Stimulated activated CD4-positive, alpha-beta T cell treated with anti-CD3 and anti-CD28 coated beads, Interleukin-4, amount 100 ng/mL, for 24 hours (primary cell): ENCODE measurements around the gene DLG2.

ENCODE experiments used
- DNase-seq: peaks from one replicate; pipeline ENCODE4 v3.0.0-alpha.2; 2020

DLG2 gene

DNA sequence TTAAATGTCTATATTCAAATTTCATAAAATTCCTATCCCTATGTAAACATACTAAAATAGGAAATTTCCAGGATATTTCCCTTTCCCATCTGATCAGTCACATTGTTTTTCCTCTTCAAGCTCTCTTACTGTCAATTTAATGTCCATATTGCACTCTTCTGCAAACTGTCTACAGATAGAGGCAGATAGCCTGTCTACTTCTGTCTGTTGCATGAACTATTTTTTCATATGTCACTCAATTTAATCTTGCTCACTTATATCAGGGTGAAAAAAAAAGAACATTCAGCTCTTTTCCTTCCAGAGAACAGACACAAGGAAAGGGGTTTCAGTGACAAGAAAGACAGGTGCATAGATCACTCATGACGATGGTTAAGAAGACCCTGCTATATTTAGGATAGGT, 1327.1 kb downstream of the DLG2 start:
- DNase-seq: no peak

DNA sequence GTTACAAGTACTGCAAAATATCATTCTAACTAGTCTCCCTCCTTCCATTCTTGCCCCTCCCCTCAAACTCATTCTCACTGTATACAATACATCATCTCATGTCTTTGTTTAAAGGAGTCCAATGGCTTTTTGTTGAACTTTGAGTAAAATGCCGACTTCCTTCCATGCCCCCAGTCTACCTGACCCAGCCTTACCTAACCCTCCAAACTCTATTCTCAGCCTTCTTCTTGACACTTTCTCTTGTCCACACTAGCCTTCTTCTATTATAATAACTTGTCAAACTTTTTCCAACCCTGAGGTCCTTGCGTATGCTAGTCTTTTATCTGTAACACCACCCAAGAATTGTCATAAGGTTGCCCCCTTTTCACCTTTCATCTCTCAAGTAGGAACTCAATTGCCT, 1329.6 kb downstream of the DLG2 start:
- no peak for DNase-seq

DNA sequence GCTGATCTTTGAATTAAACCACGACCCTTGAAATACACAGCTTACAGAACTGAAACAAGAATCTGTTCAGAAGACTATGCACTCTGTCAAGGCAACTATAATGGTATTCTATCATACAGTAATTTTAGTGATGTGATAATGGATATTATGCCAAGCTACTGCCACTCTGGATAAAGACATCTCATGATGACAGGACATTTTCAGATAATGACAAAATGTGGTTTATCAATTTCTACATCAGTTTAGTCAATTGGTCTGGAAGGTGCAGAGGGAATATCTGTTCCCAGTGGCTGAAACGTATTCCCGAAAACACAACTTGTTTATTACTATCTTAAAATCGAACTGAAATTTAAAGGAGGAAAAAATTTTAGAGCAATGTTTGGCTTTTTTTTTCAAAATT, 1331.3 kb downstream of the DLG2 start:
- no peak for DNase-seq

DNA sequence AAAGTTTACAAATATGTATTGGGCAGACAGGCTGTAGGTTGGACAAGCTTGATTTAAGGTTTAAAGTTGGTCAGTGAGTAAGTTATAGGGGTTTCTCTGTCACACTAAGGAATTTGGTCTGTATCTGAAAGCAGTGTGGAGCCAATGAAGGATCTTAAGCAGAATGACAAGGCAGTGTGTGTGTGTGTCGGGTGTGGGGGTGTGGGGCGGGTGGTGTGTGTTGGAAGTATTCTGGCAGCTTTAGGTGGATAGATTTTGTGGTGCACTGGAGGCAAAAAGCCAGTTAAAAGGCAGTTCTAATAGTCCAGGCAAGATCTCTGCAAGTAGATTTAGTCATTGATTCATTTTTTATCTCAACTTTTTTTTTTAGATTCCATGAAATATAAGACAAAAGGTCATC, 1334.2 kb downstream of the DLG2 start:
- DNase-seq: no peak

DNA sequence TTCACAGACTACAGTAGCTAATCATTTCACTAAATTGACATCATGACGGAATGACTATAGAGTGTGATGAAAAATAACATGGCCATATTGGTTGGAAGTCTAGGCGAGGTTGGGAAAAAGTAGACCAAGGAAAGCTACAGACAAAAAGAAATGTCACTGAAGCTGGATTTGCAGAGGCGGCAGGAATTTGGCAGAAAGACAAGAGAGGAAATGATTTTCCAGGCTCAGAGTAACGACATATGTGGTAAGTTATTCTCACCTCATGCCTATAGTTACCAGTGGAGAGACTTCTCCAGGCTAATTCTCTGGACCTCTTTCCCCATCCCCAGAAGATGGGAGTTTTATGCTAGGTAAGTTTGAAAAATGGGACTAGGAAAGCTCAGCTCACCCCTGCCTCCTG, 1335.1 kb downstream of the DLG2 start:
- DNase-seq: no peak

DNA sequence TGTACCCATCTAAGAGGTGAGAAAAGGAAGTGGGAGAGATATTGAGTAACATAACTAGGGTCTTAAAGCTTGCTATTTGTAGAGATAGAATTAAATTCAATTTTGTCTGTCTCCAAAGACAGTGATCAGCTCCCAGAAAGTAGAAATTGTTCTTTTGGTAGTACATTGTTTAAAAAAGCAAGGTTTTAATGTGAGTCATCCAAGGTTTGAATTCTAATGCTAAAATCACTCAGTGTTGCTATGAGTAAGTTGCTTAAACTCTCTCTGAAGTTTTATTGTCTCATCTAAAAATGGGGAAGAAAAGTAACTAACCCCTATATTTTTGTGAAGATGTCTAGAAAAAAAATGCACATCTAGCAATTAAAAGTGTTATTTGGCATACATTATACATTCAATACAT, 1336.5 kb downstream of the DLG2 start:
- no peak for DNase-seq

DNA sequence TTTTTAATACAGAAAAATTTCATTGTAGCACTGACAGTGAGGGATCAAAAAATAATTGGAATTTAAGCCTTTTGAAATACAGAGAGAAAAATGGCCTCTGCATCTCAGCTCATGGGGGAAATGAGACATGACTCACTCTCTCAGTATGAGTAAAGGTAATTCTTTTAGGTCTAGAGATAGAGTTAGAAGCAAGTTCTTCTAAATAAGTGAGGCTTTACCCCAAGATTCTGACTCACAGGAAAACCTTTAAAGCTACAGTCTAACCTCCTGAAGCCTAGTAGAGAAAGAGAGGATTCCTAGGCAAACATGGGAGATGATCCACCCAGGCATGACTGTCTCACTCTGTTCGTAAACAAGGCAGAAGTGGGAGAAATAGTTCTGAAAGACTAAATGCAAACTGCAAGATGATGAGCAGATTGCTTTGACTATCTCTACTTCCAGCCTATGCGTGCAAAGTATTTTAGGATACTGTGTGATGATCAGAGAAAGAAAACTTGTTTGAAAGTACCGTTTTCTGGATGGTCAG, 1337.7 kb downstream of the DLG2 start:
- no peak for DNase-seq

DNA sequence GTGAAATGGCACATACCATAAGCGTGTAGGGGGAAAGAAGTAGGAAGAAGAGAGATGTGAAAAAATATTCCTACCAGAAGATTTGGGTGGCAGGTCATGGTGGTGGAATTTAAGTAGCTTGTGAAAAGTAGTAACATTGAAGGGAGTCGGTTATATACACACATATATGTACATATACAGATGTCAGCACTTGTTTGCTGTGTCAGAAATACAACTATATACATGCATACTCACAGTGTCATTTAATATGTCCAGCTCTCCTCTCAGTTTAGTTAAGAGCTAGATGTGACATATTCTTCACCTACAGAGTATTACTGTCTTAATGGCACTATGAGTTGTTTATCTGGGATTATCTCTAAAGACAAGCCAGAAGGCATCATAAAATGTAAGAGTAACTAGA, 1353.6 kb downstream of the DLG2 start:
- DNase-seq: no peak

DNA sequence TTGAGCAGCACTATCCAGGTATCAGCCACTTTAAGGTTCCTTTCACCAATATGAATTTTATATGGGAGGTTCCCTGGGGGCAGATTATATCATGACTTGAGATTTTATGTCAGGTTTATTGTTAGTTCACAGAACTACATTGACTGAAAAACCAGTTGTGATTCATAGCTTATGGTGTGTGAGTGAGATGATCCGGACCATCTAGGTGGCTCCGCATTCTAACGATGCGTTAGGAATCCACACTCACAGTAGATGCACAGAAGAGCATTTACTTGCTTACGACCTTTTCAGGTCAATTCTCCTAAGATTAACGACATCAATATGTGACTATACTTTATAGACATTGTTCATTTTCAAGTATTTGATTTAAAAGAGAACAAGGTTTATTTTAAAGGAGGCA, 1356.7 kb downstream of the DLG2 start:
- DNase-seq: no peak

DNA sequence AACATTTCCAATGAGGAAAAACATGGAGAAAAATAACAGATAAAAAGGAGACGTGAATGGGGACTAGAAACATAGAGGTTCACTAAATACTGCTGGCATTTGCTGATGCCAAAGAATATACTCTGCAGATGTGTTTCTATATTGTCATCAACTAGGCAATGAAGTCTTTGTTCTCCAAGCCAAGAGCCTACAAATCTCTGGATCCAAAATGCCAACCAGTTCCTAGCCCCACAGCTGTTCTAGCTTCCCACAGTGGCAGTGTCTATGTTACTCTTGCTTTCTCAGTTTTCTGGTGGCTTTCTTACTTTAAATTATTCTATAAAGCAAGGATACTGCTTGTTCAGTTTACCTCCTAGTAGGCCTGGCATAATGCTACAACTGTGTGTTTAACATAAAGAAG, 1363.1 kb downstream of the DLG2 start:
- DNase-seq: no peak

DNA sequence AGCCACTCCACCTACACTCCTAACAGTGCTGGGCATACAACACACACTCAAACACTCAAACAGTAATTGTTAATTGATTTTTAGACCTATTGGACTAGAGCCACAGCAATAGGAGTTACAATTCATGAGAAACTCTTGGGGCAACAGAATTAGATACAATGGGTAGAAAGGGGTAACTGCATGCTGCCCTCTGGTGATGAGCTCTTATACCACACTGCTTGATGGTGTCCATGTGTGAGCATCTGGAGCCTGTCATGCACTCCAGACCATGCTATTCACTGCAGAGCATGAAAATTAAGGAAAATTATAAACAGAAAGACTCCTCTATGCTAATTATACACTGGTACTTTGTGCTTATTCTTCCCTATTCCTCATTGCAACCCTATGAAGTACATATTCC, 1365.4 kb downstream of the DLG2 start:
- no peak for DNase-seq

DNA sequence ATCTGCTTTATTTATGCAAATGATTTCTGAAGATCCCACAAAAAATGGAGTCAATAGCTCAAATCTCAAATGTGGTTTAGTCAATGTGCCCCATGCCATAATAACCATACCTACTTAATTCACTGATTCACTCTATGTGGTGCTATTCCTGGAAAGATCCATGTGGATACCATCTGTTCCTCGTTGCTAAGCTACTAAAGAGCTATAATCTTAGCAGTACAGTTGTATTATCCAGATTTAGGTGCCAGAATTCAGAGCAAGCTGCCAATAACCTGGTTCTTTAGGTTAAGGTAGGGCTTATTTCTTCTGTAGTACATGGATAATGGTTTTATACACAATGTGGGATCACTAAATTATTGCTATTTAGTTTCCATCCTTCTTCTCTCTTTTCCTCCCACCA, 1366.3 kb downstream of the DLG2 start:
- no peak for DNase-seq

DNA sequence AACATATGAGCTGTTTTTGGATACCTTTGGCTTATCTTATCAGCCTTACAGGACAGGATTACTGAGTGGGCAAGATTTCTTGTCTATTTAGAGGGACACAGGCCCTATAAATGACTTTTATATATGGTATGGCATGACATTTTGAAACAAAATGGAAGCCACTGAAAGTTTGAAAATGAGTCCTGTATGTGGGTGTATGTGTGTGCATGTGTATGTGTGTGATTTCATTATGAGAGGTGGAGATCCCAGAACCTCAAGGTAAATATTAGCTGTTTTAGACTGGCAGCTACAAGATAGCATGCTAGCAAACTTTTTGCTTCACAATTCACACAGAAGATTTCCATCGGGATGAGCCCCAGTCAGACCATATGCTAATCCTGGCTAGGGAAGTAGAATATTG, 1370.5 kb downstream of the DLG2 start:
- no peak for DNase-seq

DNA sequence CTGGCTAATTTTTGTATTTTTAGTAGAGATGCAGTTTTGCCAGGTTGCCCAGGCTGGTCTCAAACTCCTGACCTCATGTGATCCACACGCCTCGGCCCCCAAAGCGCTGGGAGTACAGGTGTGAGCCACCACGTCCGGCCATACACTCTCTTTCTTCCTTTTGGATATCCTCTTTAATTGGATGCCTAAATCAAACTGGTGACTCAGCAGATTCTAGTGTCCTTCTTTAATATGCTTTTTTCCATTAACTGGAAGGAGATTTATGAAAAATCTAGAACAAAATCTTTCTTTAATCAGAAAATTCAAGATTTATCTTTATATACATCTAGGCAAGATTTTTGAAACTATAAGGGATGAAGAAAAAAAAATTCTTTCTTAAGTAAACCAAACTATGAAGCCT, 1371.7 kb downstream of the DLG2 start:
- no peak for DNase-seq

DNA sequence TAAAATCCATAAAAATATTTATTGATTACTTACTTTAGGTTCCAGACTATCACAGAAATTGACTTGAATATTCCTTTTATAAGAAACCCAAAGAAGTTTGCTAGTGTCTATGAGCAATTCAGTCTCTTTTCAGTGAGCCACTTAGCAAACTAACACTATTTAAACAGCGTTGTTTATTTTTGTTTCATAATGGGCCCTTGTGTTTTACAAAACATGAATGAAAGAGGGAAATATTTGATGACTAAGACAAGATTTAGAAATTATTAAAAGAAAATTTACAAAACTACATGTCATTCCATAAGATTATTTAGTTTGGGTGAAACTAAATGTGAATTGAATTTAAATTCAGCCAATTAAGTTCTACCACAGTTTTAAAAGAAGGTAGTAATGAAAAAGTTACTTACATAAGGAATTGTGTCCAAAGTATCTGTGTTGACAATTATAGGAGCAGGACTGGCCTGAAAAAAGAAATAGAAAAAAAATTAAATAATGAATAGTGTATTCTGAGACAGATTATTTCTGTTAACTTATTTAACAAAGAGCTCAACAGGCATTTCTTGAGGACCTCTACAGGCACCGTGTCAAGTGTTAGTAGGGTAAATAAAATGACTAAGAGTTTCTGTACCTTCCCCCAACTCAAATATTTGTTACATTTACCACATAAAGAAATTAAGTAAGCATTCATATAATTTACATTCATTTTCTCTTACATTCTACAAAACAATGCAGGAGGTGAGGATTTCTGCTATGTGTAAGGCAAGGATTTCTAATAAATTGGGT, 1376.1 kb downstream of the DLG2 start:
- DNase-seq: no peak

DNA sequence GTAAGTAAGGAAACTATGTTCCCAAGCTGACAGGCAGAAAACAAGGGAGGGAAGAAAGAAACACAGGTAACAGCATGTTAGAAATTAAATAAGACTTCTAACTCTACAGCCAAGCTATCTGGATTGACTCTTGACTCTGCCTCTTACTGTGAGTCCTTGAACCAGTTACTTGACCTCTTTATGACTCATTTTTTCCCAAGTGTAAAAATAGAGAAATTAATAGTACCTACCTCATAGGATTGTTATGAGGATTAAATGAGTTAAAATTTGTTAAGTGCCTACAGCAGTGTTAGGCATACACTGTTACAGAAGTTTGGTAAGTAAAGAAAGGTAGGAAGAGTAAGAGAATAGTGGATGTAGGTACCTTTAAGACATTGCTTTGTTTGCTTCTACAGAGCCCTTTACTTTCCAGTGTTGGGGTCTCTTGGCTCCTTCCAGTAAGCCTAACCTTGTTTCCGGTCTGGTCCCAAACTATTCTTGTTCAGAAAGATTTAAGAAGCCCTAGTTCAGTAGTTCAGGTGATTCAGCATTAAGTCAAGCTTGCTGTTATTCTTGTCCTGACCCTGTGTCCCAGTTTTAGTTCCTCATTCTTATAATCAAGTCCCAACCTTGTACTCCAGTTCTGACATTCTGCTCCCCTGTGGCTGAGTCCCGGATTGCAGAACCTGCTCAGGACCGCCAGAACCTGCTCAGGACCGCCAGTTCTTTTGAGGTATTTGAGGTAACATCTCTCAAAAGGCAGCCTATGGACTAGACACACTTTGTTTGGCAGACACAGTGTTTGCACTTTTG, 1377.6 kb downstream of the DLG2 start:
- no peak for DNase-seq

DNA sequence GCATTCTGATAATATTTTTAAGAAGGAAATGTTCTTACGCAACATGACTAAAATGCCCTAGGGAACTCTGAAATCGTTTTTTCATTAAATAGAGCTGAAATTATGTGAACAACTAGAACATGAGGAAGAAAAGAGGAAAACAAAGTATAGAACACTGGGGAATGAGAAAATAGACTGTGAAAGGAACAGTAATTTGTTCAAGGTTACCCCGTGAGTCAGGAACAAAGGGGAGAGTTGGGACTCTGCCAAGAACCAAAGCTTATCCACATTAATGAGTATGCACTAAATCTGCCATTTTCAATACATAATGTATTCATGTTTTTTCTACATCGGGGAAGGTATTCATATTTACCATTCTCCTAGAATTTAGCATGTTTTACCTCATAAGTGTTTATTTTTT, 1379.2 kb downstream of the DLG2 start:
- DNase-seq: no peak

DNA sequence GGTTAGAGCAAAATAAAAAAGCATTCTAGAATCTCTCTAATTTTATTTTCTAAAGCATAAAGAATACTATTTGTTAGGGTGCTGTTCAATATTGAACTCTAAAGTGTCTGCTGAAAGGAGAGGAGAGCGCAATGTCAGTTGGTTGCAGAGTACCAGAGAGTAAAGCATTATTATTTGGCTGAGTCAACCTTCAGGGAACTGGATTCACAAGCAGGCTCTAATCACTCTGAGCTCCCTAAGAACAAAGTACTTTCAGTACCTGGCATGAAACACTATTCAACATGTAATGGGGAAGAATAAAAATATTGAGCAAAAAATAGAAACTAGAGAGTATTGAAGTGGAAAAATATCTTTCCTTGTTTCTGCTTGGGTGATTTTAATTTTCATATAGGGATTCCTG, 1380.0 kb downstream of the DLG2 start:
- DNase-seq: no peak

DNA sequence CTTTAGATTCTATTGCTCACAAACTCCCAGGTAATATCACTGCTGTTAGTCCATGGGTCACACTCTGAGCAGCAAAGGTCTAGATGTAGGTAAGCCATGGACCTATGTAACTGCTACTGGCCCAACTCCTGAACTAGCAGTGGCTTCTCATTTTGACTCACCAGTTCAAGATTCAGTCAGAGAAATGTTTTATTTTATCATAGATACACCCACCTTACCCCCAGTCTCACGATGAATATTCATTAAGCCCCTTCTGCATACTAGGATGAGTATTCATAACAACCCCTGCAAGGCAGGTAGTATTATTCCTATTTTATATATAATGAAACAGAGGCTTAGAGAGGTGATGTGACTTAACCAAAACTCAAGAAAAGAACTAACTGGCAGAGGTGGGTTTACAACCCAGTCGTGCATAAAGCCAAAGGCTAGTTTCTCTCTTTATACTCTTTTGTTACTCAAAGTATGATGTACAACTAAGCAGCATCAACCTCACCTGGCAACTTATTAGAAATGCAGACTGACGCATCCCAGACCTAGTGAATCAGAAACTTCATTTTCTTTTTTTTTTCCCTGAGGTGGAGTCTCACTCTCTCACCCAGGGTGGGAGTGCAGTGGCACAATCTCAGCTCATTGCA, 1383.4 kb downstream of the DLG2 start:
- DNase-seq: no peak

DNA sequence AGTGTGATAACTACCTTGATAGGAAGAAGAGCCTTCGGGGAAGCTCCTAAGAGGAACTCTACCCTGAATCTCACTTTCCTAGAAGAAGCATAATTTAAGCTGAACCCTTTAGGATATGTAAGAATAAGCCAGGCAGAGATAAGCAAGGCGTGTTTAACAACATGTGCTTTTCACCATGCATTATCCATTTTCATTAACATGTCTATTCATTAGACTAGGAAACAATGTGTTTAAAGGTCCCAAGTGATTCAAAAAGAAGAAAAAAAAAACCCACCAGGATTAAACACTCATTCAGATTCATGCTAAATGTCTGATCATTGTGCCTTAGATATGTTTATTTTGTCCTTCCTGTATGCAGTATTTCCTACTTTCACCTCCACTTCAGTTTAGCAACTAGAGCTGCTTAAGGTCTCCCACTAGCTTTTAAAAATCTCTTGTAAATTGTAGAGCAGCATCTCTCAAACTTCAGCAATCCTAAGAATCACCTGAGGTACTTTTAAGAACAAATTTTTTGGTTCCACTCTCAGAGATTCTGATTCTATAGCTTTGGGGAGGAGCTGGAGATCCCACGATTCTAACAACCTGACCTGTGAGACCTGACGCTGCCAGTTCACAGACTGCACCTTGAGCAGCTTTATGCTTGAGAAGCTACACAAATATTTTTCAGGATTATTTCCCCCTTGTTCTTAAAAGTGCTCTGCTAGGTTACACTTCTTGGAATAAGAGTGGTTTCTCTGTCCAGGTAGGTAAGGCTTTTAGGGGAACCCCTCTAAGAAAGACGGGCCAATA, 1385.6 kb downstream of the DLG2 start:
- DNase-seq: no peak

DNA sequence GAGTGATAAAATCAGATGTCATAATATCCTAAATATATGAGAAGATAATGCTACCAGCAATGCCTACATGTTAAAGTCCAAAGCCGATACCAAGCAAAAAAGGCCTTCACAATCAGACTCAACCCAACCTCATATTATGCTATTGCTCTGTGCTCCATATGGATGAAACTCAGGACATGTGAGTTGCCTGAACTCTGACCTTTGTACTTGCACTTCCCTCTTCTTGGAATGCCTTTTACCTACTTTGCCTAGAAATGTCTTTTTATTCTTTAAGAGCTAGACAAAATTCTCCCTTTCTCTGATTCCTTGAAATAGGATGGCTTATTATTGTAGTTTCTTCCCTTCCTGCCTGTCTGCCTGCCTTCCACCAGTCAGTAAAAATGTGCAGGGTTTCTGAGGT, 1386.3 kb downstream of the DLG2 start:
- DNase-seq: no peak

DNA sequence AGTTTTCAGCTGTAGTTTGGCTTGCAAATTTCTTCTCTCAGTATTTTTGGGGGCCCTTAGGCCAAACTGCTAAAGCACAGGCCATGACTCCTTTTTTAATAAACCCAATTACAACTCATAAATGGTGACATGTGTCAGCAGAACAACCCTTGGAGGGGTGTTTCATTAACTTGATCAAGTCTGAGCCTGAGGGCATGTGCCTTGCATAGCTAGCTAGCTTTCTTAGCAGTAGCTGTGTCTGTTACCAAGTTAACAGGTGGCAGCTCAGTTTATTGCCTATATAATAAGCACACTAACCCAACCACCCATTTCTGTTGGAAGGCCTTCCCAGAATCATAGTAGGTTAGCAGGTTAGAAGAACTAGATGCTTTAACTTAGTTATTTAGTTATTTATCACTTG, 1390.7 kb downstream of the DLG2 start:
- DNase-seq: no peak
